ENCODE measurements around the gene ABCA6. TPM values are rescaled to one million over a fixed set of nuclear protein-coding genes. Genes with fewer than 3 reads are reported as not detected.

Gene ABCA6
- 0.37 and 1.0 TPM in 2 replicates for total RNA-seq (2011; cell fraction: chromatin; rRNA removed; ENCODE audit: low replicate concordance)
- 0.17 and 0.39 TPM in 2 replicates for total RNA-seq (2011; cell fraction: nucleolus; rRNA removed)
- total RNA-seq (2011; cell fraction: nucleoplasm; rRNA removed): 0.31 and 0.59 TPM in 2 replicates
- total RNA-seq (2014; rRNA removed) (0.12 and 0.23 TPM in 2 replicates), total RNA-seq (2014; rRNA removed; fragmentation: Illumina TruSeq; extraction: Trizol) (0.22 and 0.29 TPM in 2 replicates), total RNA-seq (2015; rRNA removed; fragmentation: Illumina TruSeq; extraction: Trizol) (0.11 and 0.34 TPM in 2 replicates), total RNA-seq (2021) (0.02 and 0.73 TPM in 2 replicates), polyA plus RNA-seq (2011; rRNA removed) (0.15 and 0.17 TPM in 2 replicates), polyA plus RNA-seq (2014; fragmentation: Illumina TruSeq; extraction: Trizol) (0.06 and 0.12 TPM in 2 replicates), polyA plus RNA-seq (2014; fragmentation: Nextera tagmentation; extraction: Ambion mirVana) (under 1 TPM; 0.08 to 0.15 TPM), polyA plus RNA-seq (2014; rRNA removed) (0.05 and 0.13 TPM in 2 replicates), polyA minus RNA-seq (2011; rRNA and poly(A)+ RNA removed) (0.15 and 0.21 TPM in 2 replicates), Bru-seq, nascent RNA (percentile 28 among the genes with signal in this experiment), BruChase-seq, experiment 1, labeled RNA remaining after a 2-hour chase (percentile 28 among the genes with signal in this experiment), BruChase-seq, experiment 2, labeled RNA remaining after a 6-hour chase (percentile 26 among the genes with signal in this experiment)
- 0.04 and 0.09 TPM in 2 replicates for polyA plus RNA-seq (2011; cell fraction: cytosol; rRNA removed)
- 0.13 and 0.25 TPM in 2 replicates for polyA plus RNA-seq (2011; cell fraction: nucleus; rRNA removed)
- polyA plus RNA-seq (2012): 0.14 TPM in 2 replicates
- not detected in 2 replicates for polyA minus RNA-seq (2011; cell fraction: cytosol; rRNA and poly(A)+ RNA removed)
- polyA minus RNA-seq (2011; cell fraction: nucleus; rRNA and poly(A)+ RNA removed): 0.13 and 0.44 TPM in 2 replicates
- long read RNA-seq, experiment 1: 0 reads
- long read RNA-seq, experiment 2, partial matches to known transcripts: 0 of 3 reads
- long read RNA-seq, experiment 2, other reads (novel, unspliced or antisense): 3 of 3 reads
- long read RNA-seq, experiment 3: 0 reads

GRCh38 chr17:69141431-69142174 lies at the start of gene ABCA6:
TSS of gene ABCA6 (minus strand) at chr17:69141895. CDS start at chr17:69140703, 1,192 bp downstream.
- DNase-seq (ENCODE audit: extremely low read depth in 1 of 4, low spot score in 3 of 4) (peak in 1 of 4 experiments; percentile 23), FAIRE-seq (peak; percentile 82), ATAC-seq (peak; percentile 89)
- no TSS peak for BruUV-seq (replicated peaks)
- ChIA-PET CTCF (ENCODE audit: low intra/inter-chr PET ratio) (no interaction called here), POLR2A (interaction anchor here (0.9 to 1.8 kb wide), 2 partner anchors 9 to 20 kb away, joined by 3 to 4 read pairs; no protein-coding TSS in a partner anchor)
- H2AFZ ChIP-seq (ENCODE audit: low read depth, low read length): peak within 1 kb of the TSS; percentile 96
- no peak within 1 kb of the TSS for H3K4me2 ChIP-seq (ENCODE audit: insufficient read depth, low read length)
- H3K79me2 ChIP-seq (ENCODE audit: control insufficient read depth, insufficient read depth, low read length): no peaks in the 10 kb centered on the region
- no peaks in the 10 kb centered on the region for H3K36me3 ChIP-seq (ENCODE audit: control insufficient read depth, insufficient read depth, low read length)
- no peaks in the 10 kb centered on the region; a peak in 2 of 5 replicates for H3K4me1 ChIP-seq (replicated peaks in 1 of 2; ENCODE audit: control insufficient read depth in 2 of 2, insufficient read depth in 2 of 2, low read length in 2 of 2)
- H3K9me3 ChIP-seq (replicated peaks; ENCODE audit: control insufficient read depth, insufficient read depth, low read depth, low read length): no peaks in the 10 kb centered on the region
- H3K9ac ChIP-seq (ENCODE audit: insufficient read depth in 1 of 2, low read depth in 2 of 2, low read length in 2 of 2): peak within 1 kb of the TSS in 1 of 2 experiments; percentile 24; a peak in 1 of 4 replicates
- in situ Hi-C loops (cut with MboI): no loop called here
- WGBS (ENCODE audit: insufficient coverage, low coverage, missing lambda C conversion rate): 10% methylated on average over 4 of the region's 4 CpGs
- no peaks in the 10 kb centered on the region for H3K27me3 ChIP-seq (ENCODE audit: control insufficient read depth in 2 of 2, insufficient read depth in 2 of 2, low read length in 2 of 2)
- no peaks in the 10 kb centered on the region for H4K20me1 ChIP-seq (replicated peaks; ENCODE audit: control insufficient read depth, insufficient read depth, low read length)
- no peaks in the 10 kb centered on the region for H3K9me1 ChIP-seq (ENCODE audit: control insufficient read depth, insufficient read depth, low read length)
- no peak within 1 kb of the TSS for H3K4me3 ChIP-seq
- intact Hi-C loops (cut with micrococcal nuclease): loop anchor here (5.0 kb wide), 1 partner anchor 39 kb away; no protein-coding TSS in a partner anchor
- H3K27ac ChIP-seq (ENCODE audit: extremely low read depth, low read depth, low read length): peak within 1 kb of the TSS; percentile 14; the same call in 2 of the 3 replicates
- TF ChIP-seq ZNF766 (CRISPR knock-in tag; conservative IDR thresholded peaks at IDR 0.05) (no peak), ZNF644 (tag; IDR thresholded peaks at IDR 0.05; ENCODE audit: low read depth) (no peak), HMBOX1 (IDR thresholded peaks at IDR 0.05) (peak; percentile 42; the same call in 1 of the 2 replicates), EHMT2 (IDR thresholded peaks at IDR 0.05) (peak; percentile 65; the same call in 1 of the 2 replicates), NFRKB (IDR thresholded peaks at IDR 0.05; ENCODE audit: low read depth) (peak; percentile 61; the same call in 1 of the 2 replicates), PRPF4 (IDR thresholded peaks at IDR 0.05; ENCODE audit: insufficient read depth, low read depth, low read length, poor library complexity, severe bottlenecking) (no peak), GTF3C2 (IDR thresholded peaks at IDR 0.05; ENCODE audit: borderline replicate concordance, extremely low read depth, insufficient read length) (no peak), ZFX (CRISPR knock-in tag; IDR thresholded peaks at IDR 0.05) (no peak), KLF16 (IDR thresholded peaks at IDR 0.05) (no peak), COPS2 (conservative IDR thresholded peaks at IDR 0.05) (no peak)

All from K562 (cell line).